Epithelial cell of proximal tubule (primary cell): ENCODE results near the gene PACRG. TPM values are rescaled to one million over a fixed set of nuclear protein-coding genes. Genes with fewer than 3 reads are reported as not detected.

Experiments
- DNase-seq: peaks from one replicate; pipeline ENCODE4 v3.0.0-alpha.2; 2011; ENCODE audit warnings: low read depth
- H3K4me3 ChIP-seq: 2 replicates; pipeline ENCODE4 v1.5.1; 2011; ENCODE audit warnings: low read depth, mild to moderate bottlenecking, low read length
- total RNA-seq: library from RNA; depleted of rRNA; stranded (reverse); fragments of >200 nt; gene quantifications from 2 replicates; pipeline ENCODE4 v1.2.3, GENCODE V29; 2015
- TF ChIP-seq, protein P1 (sequence below): conservative IDR thresholded peaks from 2 replicates; pipeline ENCODE4 v1.5.1; 2012; ENCODE audit warnings: low read depth, mild to moderate bottlenecking, low read length

The PACRG gene
- total RNA-seq, 1 donor from 2014 or later, result 0.12 TPM

DNA sequence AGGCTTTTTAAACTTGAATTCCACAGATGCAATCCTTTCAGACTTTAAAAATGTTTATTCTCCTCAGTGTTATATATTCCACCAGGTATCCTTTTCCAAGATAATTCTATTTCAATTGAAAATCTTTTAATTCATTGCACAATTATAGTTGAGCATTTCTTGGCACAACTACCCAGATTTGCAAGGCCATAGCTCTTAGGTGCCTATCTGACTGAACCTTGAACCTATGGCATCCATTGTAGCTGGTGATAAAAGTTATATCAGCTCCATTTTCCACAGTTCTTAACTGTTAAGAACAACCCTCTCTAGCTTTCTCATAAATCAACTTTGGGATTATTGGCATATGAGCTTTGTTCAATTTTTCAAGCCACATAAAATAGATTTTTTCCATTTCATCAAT lies 42.4 kb downstream of the PACRG start:
- no peak for DNase-seq
- TF ChIP-seq, protein P1, sequence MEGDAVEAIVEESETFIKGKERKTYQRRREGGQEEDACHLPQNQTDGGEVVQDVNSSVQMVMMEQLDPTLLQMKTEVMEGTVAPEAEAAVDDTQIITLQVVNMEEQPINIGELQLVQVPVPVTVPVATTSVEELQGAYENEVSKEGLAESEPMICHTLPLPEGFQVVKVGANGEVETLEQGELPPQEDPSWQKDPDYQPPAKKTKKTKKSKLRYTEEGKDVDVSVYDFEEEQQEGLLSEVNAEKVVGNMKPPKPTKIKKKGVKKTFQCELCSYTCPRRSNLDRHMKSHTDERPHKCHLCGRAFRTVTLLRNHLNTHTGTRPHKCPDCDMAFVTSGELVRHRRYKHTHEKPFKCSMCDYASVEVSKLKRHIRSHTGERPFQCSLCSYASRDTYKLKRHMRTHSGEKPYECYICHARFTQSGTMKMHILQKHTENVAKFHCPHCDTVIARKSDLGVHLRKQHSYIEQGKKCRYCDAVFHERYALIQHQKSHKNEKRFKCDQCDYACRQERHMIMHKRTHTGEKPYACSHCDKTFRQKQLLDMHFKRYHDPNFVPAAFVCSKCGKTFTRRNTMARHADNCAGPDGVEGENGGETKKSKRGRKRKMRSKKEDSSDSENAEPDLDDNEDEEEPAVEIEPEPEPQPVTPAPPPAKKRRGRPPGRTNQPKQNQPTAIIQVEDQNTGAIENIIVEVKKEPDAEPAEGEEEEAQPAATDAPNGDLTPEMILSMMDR, result no peak
- H3K4me3 ChIP-seq, result no peak overlapping the region

DNA sequence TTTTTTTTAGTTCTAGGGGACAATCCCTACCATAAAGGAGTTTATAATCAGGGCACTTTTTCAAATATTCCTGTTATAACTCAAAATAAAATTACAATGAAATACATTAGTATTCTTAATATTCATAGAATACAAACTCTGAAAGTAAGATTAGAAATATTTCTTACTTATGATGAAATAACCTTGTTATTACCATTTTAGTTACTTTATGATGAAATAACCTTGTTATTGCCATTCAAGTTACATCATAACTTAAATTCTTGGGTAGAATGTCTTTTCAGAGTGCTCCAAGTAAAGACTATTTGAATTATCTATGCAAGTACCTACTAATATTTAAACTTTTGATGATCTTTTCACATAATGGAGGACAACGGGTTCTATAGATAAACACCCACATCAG lies 43.2 kb downstream of the PACRG start:
- TF ChIP-seq, protein P1, result no peak
- no peak overlapping the region for H3K4me3 ChIP-seq
- no peak for DNase-seq

DNA sequence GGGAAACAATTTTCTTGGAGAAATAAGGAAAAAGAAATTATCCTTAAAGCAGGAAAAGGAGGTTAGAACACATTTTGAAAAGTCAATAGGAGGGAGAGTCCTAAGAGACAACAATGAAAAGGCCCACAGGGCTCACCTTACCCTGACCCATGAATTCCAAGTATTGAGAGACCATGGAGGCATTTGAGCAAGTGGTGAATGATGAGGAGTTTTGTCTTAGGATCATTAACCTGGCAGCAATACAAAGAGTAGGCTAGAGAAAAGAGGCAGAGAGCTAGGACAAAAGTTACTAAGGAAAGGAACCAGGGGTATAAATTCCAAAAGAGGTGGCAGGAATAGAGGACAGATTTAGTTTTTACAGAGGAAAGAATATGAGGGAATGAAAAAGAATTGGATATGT lies 44.7 kb downstream of the PACRG start:
- DNase-seq, result no peak
- TF ChIP-seq, protein P1, result no peak
- no peak overlapping the region for H3K4me3 ChIP-seq

DNA sequence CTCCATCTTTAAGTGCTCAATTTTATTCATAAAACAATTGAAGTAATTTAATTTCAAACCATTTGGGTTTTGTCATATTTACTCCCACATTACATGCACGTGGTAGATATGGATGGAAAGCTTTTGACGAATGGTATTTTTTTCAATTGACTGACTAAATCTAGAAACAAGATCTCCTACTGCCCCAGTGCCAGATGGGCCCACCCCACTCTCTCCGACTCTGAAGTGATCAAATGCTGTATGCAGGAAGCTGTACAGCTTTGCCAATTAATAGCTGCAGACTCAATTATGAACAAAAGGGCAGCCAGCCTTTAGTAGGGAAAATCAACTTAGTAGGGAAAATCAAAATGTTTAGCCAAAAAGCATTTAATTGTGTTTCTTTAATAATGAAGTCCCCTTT lies 46.2 kb downstream of the PACRG start:
- TF ChIP-seq, protein P1, result no peak
- no peak for DNase-seq
- no peak overlapping the region for H3K4me3 ChIP-seq

DNA sequence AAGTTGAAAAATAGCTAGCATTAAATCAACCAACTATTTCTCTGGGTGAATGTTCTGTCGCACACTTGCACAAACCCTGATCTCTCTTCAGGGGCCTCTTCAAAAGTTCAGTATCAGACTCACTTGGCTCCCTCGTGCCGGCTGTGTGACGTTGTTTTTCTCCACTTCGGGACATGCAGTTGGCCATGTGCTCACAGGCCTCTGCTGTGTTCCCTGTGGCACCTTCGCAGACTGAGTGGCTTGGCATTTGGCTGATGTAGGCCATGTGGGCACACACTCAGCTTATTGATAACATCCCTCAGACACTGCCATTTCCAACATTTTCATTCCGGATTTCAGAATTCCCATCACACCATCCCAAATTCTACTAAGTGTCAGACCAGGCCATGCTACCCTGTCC lies 49.3 kb downstream of the PACRG start:
- H3K4me3 ChIP-seq, result no peak overlapping the region
- TF ChIP-seq, protein P1, result no peak
- no peak for DNase-seq

DNA sequence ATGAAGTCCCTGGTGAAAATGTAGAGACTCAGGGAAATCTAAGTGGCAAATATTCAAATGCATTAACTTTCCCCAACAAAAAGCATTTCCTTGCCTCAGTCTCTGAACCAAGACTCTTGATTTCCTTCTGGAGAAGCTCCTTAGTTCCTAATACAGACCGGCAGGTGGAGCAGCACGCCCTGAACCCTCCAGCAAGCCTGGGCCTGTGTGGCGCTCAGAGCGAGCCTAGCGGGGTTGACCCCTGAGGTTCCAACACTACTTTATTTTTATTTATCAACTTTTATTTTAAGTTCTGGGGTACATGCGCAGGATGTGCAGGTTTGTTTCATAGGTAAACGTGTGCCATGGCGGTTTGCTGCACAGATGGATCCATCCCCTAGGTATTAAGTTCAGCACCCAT lies 50.8 kb downstream of the PACRG start:
- TF ChIP-seq, protein P1, result no peak
- no peak overlapping the region for H3K4me3 ChIP-seq
- DNase-seq, result no peak

DNA sequence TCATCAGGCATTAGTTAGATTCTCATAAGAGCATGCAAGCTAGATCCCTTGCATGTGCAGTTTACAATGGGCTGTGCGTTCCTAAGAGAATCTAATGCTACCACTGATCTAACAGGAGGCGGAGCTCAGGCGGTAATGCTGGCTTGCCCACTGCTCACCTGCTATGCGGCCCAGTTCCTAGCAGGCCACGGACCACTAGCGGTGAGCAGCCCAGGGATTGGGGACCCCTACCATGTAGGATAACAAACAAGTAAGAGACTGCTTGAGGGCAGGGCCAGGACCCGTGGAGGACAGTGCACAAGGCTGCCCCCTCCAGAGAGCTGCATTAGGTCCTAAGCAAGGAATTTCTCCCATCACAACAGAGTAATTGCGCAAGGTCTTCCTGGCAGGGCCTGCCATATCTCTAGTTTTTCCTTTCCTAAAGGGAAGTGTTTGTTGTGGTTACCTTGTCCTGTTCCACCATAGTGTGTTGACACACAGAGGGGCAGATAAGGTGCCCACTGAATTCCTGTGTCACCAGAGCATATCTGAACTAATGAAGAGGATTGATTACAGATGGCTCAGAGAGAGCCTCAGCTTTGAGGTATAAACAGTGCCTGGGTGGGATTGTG lies 58.0 kb downstream of the PACRG start:
- no peak overlapping the region for H3K4me3 ChIP-seq
- TF ChIP-seq, protein P1, result no peak
- no peak for DNase-seq
